SK-N-MC (cell line): ENCODE data around the gene RAB32.

Experiments
- DNase-seq: peaks from one replicate; pipeline ENCODE4 v3.0.0-alpha.2; 2011; ENCODE audit warnings: low read depth, low spot score
- H3K27ac ChIP-seq: fragments of 200-600 bp; sonication (generic); 2 replicates; pipeline ENCODE4 v1.5.1; 2016; ENCODE audit warnings: mixed run types
- H3K36me3 ChIP-seq: fragments of 200-600 bp; sonication (generic); 2 replicates; pipeline ENCODE4 v1.6.1; 2017; ENCODE audit warnings: antibody characterized with exemption, low read length, mixed read lengths; ENCODE audit not compliant: insufficient read depth
- H3K4me3 ChIP-seq: fragments of 200-600 bp; sonication (generic); 2 replicates; pipeline ENCODE4 v1.5.1; 2016
- H3K9ac ChIP-seq: fragments of 200-600 bp; sonication (generic); 2 replicates; pipeline ENCODE4 v1.8.0; 2017; ENCODE audit warnings: mixed run types, mixed read lengths; ENCODE audit not compliant: insufficient read length
- H3K9me3 ChIP-seq: fragments of 200-600 bp; sonication (generic); 2 replicates; pipeline ENCODE4 v1.6.1; 2017; ENCODE audit warnings: low read depth, mild to moderate bottlenecking, antibody characterized with exemption, low read length, moderate library complexity, mixed read lengths
- EZH2 ChIP-seq: fragments of 200-600 bp; sonication (generic); IDR thresholded peaks from one replicate; pipeline ENCODE4 v1.6.1; 2017; ENCODE audit warnings: antibody characterized with exemption
- FOXP2 ChIP-seq: optimal IDR thresholded peaks from 2 replicates; pipeline ENCODE3; 2011; ENCODE audit warnings: mild to moderate bottlenecking, moderate library complexity; ENCODE audit not compliant: insufficient read depth; ENCODE audit errors: extremely low read length, control extremely low read depth
- POLR2AphosphoS5 ChIP-seq: IDR thresholded peaks from 2 replicates; pipeline ENCODE4 v1.6.1; 2012; ENCODE audit warnings: mild to moderate bottlenecking, low read depth, low read length, borderline replicate concordance

RAB32 gene

GRCh38 chr6:146574211-146574610 lies 30.6 kb downstream of the RAB32 start:
- DNase-seq = no peak
- no peak overlapping the region for H3K27ac ChIP-seq
- H3K9me3 ChIP-seq = peaks cover 3% of the 10 kb centered on the region
- H3K4me3 ChIP-seq = no peak overlapping the region
- H3K36me3 ChIP-seq = no peaks in the 10 kb centered on the region
- TF ChIP-seq POLR2AphosphoS5 (no peak), FOXP2 (no peak), EZH2 (no peak)
- no peak overlapping the region for H3K9ac ChIP-seq

GRCh38 chr6:146578054-146578453 lies 34.4 kb downstream of the RAB32 start:
- DNase-seq = no peak
- Histone ChIP-seq H3K4me3 (no peak overlapping the region), H3K36me3 (no peaks in the 10 kb centered on the region), H3K27ac (no peak overlapping the region), H3K9me3 (peaks cover 3% of the 10 kb centered on the region), H3K9ac (no peak overlapping the region)
- no peak for TF ChIP-seq POLR2AphosphoS5
- no peak for TF ChIP-seq FOXP2
- no peak for TF ChIP-seq EZH2

GRCh38 chr6:146581968-146582367 lies 38.3 kb downstream of the RAB32 start:
- no peaks in the 10 kb centered on the region for H3K36me3 ChIP-seq
- H3K27ac ChIP-seq = no peak overlapping the region
- H3K9ac ChIP-seq = no peak overlapping the region
- TF ChIP-seq FOXP2 (no peak), EZH2 (no peak), POLR2AphosphoS5 (no peak)
- no peak overlapping the region for H3K4me3 ChIP-seq
- DNase-seq = no peak
- H3K9me3 ChIP-seq = no peaks in the 10 kb centered on the region

- Histone ChIP-seq H3K4me3 (no peak overlapping the region), H3K27ac (no peak overlapping the region), H3K36me3 (no peaks in the 10 kb centered on the region), H3K9ac (no peak overlapping the region), H3K9me3 (no peaks in the 10 kb centered on the region)
- no peak for DNase-seq
- TF ChIP-seq POLR2AphosphoS5 (no peak), FOXP2 (no peak), EZH2 (no peak)
These were observed 39.2 kb downstream of the RAB32 start for GRCh38 chr6:146582857-146583256.

GRCh38 chr6:146583966-146584365 lies 40.3 kb downstream of the RAB32 start:
- Histone ChIP-seq H3K36me3 (no peaks in the 10 kb centered on the region), H3K9me3 (no peaks in the 10 kb centered on the region), H3K4me3 (no peak overlapping the region), H3K9ac (no peak overlapping the region), H3K27ac (no peak overlapping the region)
- TF ChIP-seq POLR2AphosphoS5 (no peak), EZH2 (no peak)
- no peak for DNase-seq

- Histone ChIP-seq H3K4me3 (no peak overlapping the region), H3K9me3 (no peaks in the 10 kb centered on the region), H3K27ac (no peak overlapping the region), H3K9ac (no peak overlapping the region), H3K36me3 (no peaks in the 10 kb centered on the region)
- no peak for DNase-seq
- TF ChIP-seq FOXP2 = no peak
- no peak for TF ChIP-seq EZH2
- no peak for TF ChIP-seq POLR2AphosphoS5
These were observed 43.8 kb downstream of the RAB32 start for GRCh38 chr6:146587459-146587858.

GRCh38 chr6:146590492-146590891 lies 46.9 kb downstream of the RAB32 start:
- Histone ChIP-seq H3K27ac (no peak overlapping the region), H3K36me3 (no peaks in the 10 kb centered on the region), H3K4me3 (no peak overlapping the region), H3K9ac (no peak overlapping the region), H3K9me3 (no peaks in the 10 kb centered on the region)
- no peak for DNase-seq
- TF ChIP-seq POLR2AphosphoS5 (no peak), EZH2 (no peak), FOXP2 (no peak)

- H3K4me3 ChIP-seq = no peak overlapping the region
These were observed 48.8 kb downstream of the RAB32 start for GRCh38 chr6:146592451-146592850.

GRCh38 chr6:146593986-146594385 lies 50.4 kb downstream of the RAB32 start:
- H3K9me3 ChIP-seq = no peaks in the 10 kb centered on the region
- TF ChIP-seq FOXP2 = no peak
- H3K4me3 ChIP-seq = no peak overlapping the region
- H3K36me3 ChIP-seq = no peaks in the 10 kb centered on the region
- DNase-seq = no peak
- no peak overlapping the region for H3K27ac ChIP-seq
- H3K9ac ChIP-seq = no peak overlapping the region

More at GRCh38 chr6:146592451-146592850, 48.8 kb downstream of the RAB32 start:
- Histone ChIP-seq H3K36me3 (no peaks in the 10 kb centered on the region), H3K9ac (no peak overlapping the region), H3K27ac (no peak overlapping the region), H3K9me3 (no peaks in the 10 kb centered on the region)
- no peak for DNase-seq
- TF ChIP-seq EZH2 (no peak), FOXP2 (no peak), POLR2AphosphoS5 (no peak)
